Activated CD8-positive, alpha-beta T cell treated with anti-CD3 and anti-CD28 coated beads, Interleukin-2, amount 10 ng/mL, durations not matched to agents 7 days and 5 days (primary cell): ENCODE measurements around the gene FAM131C. TPM values are rescaled to one million over a fixed set of nuclear protein-coding genes. Genes with fewer than 3 reads are reported as not detected.
A peak's percentile ranks its signal among the peaks of the same experiment; 100 is the strongest.

Source experiments
- ATAC-seq: fragments of 150-1000 bp; cut with Tn5 transposase; one replicate; pipeline ENCODE4 v1.10.0; 2021; ENCODE audit warnings: moderate library complexity
- CTCF ChIA-PET: fragments of 350-600 bp; sonication (Branson Sonifier 250); formaldehyde crosslinking; loops from one replicate; lab custom pipeline; 2021; ENCODE audit warnings: antibody characterized with exemption; lab: Charles Lee
- POLR2A ChIA-PET: fragments of 350-600 bp; sonication (Branson Sonifier 250); formaldehyde crosslinking; loops from one replicate; lab custom pipeline; 2021; ENCODE audit warnings: antibody characterized with exemption; lab: Charles Lee
- DNase-seq: peaks from one replicate; pipeline ENCODE4 v3.0.0-alpha.2; 2020
- H3K27ac Mint-ChIP-seq: one replicate; pipeline ENCODE4 v1.8.0; 2021; ENCODE audit warnings: mild to moderate bottlenecking, mixed read lengths
- H3K27me3 Mint-ChIP-seq: one replicate; pipeline ENCODE4 v1.8.0; 2021; ENCODE audit warnings: low read depth, mixed read lengths
- H3K36me3 Mint-ChIP-seq: one replicate; pipeline ENCODE4 v1.8.0; 2021; ENCODE audit warnings: low read depth, mixed read lengths
- H3K4me1 Mint-ChIP-seq: one replicate; pipeline ENCODE4 v1.8.0; 2021; ENCODE audit warnings: low read depth, mixed read lengths
- H3K4me3 Mint-ChIP-seq: one replicate; pipeline ENCODE4 v1.8.0; 2021; ENCODE audit warnings: mild to moderate bottlenecking, mixed read lengths
- H3K9me3 Mint-ChIP-seq: one replicate; pipeline ENCODE4 v1.8.0; 2022; ENCODE audit warnings: mixed read lengths; ENCODE audit not compliant: insufficient read depth
- total RNA-seq, 2 experiments: library from RNA; stranded (reverse); gene quantifications; one replicate each; pipeline ENCODE4 v1.2.3, GENCODE V29; 2021

The FAM131C gene
- total RNA-seq, 2 experiments from 2014 or later = 6.0 to 6.1 TPM

GRCh38 chr1:16010837-16011236, 62.6 kb downstream of the FAM131C start:
- DNase-seq (no peak), ATAC-seq (no peak)
- Mint-ChIP-seq H3K27ac (no peak overlapping the region), H3K36me3 (no peaks in the 10 kb centered on the region), H3K27me3 (peaks cover 10% of the 10 kb centered on the region), H3K9me3 (no peaks in the 10 kb centered on the region), H3K4me1 (peaks cover 18% of the 10 kb centered on the region), H3K4me3 (no peak overlapping the region)
- CTCF ChIA-PET = interaction anchor here (1.3 to 2.0 kb wide), 4 partner anchors 45 to 219 kb away, joined by 4 to 6 read pairs (median 4); no protein-coding TSS in a partner anchor
- POLR2A ChIA-PET = no interaction called here

DNA sequence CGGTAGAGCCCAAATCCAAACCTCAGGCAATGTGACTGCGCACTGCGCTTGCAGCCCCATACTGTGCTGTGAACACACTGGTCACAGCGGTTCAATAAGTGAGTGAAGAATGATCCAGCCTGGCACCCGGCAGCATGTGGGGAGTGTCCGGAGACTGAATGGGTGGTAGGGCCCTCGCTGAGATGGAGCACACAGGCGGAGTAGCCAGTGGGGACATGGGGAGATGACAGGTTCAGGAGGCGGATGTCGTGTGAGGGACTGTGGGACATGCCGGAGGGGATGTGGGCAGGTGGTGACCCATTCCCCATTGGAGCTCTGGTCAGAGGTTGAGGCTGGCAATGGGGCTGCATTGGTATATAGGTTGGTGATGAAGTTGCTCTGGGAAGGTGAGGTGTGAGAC, 63.8 kb downstream of the FAM131C start:
- DNase-seq = no peak
- H3K4me3 Mint-ChIP-seq = no peak overlapping the region
- H3K36me3 Mint-ChIP-seq = no peaks in the 10 kb centered on the region
- ChIA-PET CTCF (interaction anchor here (0.6 to 2.0 kb wide), 13 partner anchors 11 to 339 kb away, joined by 3 to 6 read pairs (median 4); partner anchors contain the start of genes CLCNKA and SPEN), POLR2A (no interaction called here)
- H3K4me1 Mint-ChIP-seq = peaks cover 18% of the 10 kb centered on the region
- H3K27me3 Mint-ChIP-seq = peaks cover 9% of the 10 kb centered on the region
- no peaks in the 10 kb centered on the region for H3K9me3 Mint-ChIP-seq
- ATAC-seq = no peak
- no peak overlapping the region for H3K27ac Mint-ChIP-seq

DNA sequence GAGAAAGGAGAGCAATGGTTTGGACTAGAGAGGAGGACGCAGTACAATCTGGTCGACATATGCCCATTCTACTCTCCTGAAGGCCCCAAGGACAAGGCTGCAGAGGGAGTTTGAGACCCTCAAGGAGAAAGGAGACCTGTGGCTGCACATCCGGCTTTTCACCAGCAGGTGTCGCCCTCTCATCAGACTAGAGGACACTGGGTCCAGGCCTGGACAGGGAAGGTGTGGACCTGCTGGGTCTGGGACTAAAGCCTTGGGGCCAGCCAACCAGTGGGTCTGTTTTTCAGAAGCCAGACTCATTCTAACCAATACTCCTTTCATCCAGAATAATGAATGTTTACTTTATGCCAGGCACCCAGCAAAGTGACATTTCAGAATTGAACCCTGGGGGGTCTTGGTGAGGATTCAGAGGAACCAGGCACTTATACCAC, 64.4 kb downstream of the FAM131C start:
- Mint-ChIP-seq H3K4me3 (no peak overlapping the region), H3K27ac (no peak overlapping the region), H3K36me3 (no peaks in the 10 kb centered on the region), H3K4me1 (peaks cover 18% of the 10 kb centered on the region), H3K9me3 (no peaks in the 10 kb centered on the region), H3K27me3 (peaks cover 5% of the 10 kb centered on the region)
- DNase-seq (peak; percentile 82), ATAC-seq (peak; percentile 64)
- POLR2A ChIA-PET = no interaction called here
- CTCF ChIA-PET = interaction anchor here (0.6 to 2.0 kb wide), 9 partner anchors 11 to 206 kb away, joined by 3 to 5 read pairs (median 3); partner anchors contain the start of genes CLCNKA and SPEN

Other genes starting within 250 kb of the FAM131C start
- 10 to 100 TPM; 65.0 to 66.3 TPM for gene SPEN, start 225.9 kb downstream of the FAM131C start, total RNA-seq
- gene ZBTB17, start 97.5 kb downstream of the FAM131C start, total RNA-seq = 10 to 100 TPM; 32.3 to 33.3 TPM
- not detected for gene SRARP, start 69.4 kb downstream of the FAM131C start, total RNA-seq
- gene HSPB7, start 55.6 kb downstream of the FAM131C start, total RNA-seq = not detected
- gene CLCNKA, start 51.6 kb downstream of the FAM131C start, total RNA-seq = not detected
- not detected for gene CLCNKB, start 29.9 kb downstream of the FAM131C start, total RNA-seq
- not detected for gene EPHA2, start 82.4 kb upstream of the FAM131C start, total RNA-seq
- 10 to 100 TPM; 11.4 to 11.9 TPM for gene ARHGEF19, start 139.0 kb upstream of the FAM131C start, total RNA-seq
- gene CPLANE2, start 163.5 kb upstream of the FAM131C start, total RNA-seq = 1 to 10 TPM; 5.1 to 6.1 TPM